OCI-LY3 (cell line): ENCODE measurements around the gene LCE2A.

ENCODE experiments used
- CTCF ChIP-seq: fragments of 200-600, 300-600 bp; sonication (generic); IDR thresholded peaks from 2 replicates; pipeline ENCODE4 v1.5.1; 2014; ENCODE audit warnings: antibody characterized with exemption, low read length, low read depth
- EZH2phosphoT487 ChIP-seq: fragments of 200-600 bp; shearing (Covaris generic); IDR thresholded peaks from 2 replicates; pipeline ENCODE4 v1.6.1; 2018; ENCODE audit warnings: antibody characterized with exemption, mixed run types, low read depth

GRCh38 chr1:152654110-152654509 lies 44.0 kb upstream of the LCE2A start:
- TF ChIP-seq CTCF (peak; percentile 92), EZH2phosphoT487 (no peak)
